HepG2 (cell line): ENCODE measurements around the gene RARG. TPM values are rescaled to one million over a fixed set of nuclear protein-coding genes. Genes with fewer than 3 reads are reported as not detected.

Experiments used
- CREBL2 ChIP-seq: sonication (generic); formaldehyde crosslinking; IDR thresholded peaks from 2 replicates; pipeline ENCODE4 v1.8.1; 2023; ENCODE audit warnings: missing genetic modification reagents, mild to moderate bottlenecking, borderline replicate concordance
- HDAC2 ChIP-seq: sonication (generic); formaldehyde crosslinking; IDR thresholded peaks from 2 replicates; pipeline ENCODE4 v1.4.0; 2020; ENCODE audit warnings: missing genetic modification reagents
- MIER3 ChIP-seq: IDR thresholded peaks from 2 replicates; pipeline ENCODE4 v1.6.1; 2016; ENCODE audit warnings: missing compliant biosample characterization, borderline replicate concordance
- MTF2 ChIP-seq: sonication (generic); formaldehyde crosslinking; IDR thresholded peaks from 2 replicates; pipeline ENCODE4 v1.5.0; 2020; ENCODE audit warnings: missing genetic modification reagents, borderline replicate concordance
- NR2F1 ChIP-seq, 2 experiments: fragments of 450-650 bp in 1 of 2; formaldehyde crosslinking in 1 of 2; IDR thresholded peaks; 2 replicates each; pipeline versions ENCODE4 v1.5.0 to v1.6.1; 2016 to 2020; ENCODE audit warnings: mild to moderate bottlenecking in 1 of 2, missing compliant biosample characterization in 1 of 2, missing genetic modification reagents in 1 of 2, moderate library complexity in 1 of 2
- SOX5 ChIP-seq: IDR thresholded peaks from 2 replicates; pipeline ENCODE4 v1.6.1; 2016; ENCODE audit warnings: borderline replicate concordance
- ZBTB26 ChIP-seq: IDR thresholded peaks from 2 replicates; pipeline ENCODE4 v1.6.1; 2016; ENCODE audit warnings: missing compliant biosample characterization, missing genetic modification reagents, borderline replicate concordance
- ZNF292 ChIP-seq: sonication (generic); formaldehyde crosslinking; IDR thresholded peaks from 2 replicates; pipeline ENCODE4 v1.8.1; 2022; ENCODE audit warnings: mild to moderate bottlenecking, low read depth, missing genetic modification reagents, borderline replicate concordance
- ZNF674 ChIP-seq: sonication (generic); formaldehyde crosslinking; IDR thresholded peaks from 2 replicates; pipeline ENCODE4 v1.5.0; 2020; ENCODE audit warnings: low read depth, mild to moderate bottlenecking, missing genetic modification reagents
- ZNF746 ChIP-seq: sonication (generic); formaldehyde crosslinking; IDR thresholded peaks from 2 replicates; pipeline ENCODE4 v1.8.0; 2022; ENCODE audit warnings: mild to moderate bottlenecking, missing genetic modification reagents
- polyA plus RNA-seq, 8 experiments: library from polyadenylated mRNA; depleted of rRNA in 3 of 8; stranded (reverse) in 7 of 8; unstranded in 1 of 8; fragments of >200 nt; fragmentation: Illumina TruSeq in 4 of 8; extraction: Trizol in 4 of 8; gene quantifications; 2 replicates each; pipeline versions ENCODE4 v1.2.1 to v1.2.3, GENCODE V29; 2011 to 2016; ENCODE audit warnings: low read depth in 4 of 8, missing spikeins in 1 of 8, mixed read lengths in 1 of 8; ENCODE audit not compliant: insufficient read depth in 1 of 8
- total RNA-seq, 5 experiments: library from RNA; depleted of rRNA; stranded (reverse); fragments of >200 nt; fragmentation: Illumina TruSeq; extraction: Trizol; gene quantifications; 2 replicates each; pipeline ENCODE4 v1.2.3, GENCODE V29; 2016; ENCODE audit warnings: low read depth in 1 of 5
- TF ChIP-seq, protein P1 (sequence below): sonication (generic); formaldehyde crosslinking; IDR thresholded peaks from 2 replicates; pipeline ENCODE4 v1.8.1; 2022; ENCODE audit warnings: low read depth, mild to moderate bottlenecking, missing genetic modification reagents
- TF ChIP-seq, protein P2 (sequence below): sonication (generic); formaldehyde crosslinking; IDR thresholded peaks from 2 replicates; pipeline ENCODE4 v1.4.0; 2020; ENCODE audit warnings: missing genetic modification reagents
- TF ChIP-seq, protein P3 (sequence below): IDR thresholded peaks from 2 replicates; pipeline ENCODE4 v1.6.1; 2016
- TF ChIP-seq, protein P4 (sequence below): IDR thresholded peaks from 2 replicates; pipeline ENCODE4 v1.6.1; 2016; ENCODE audit warnings: low read depth

The RARG gene
- total and polyA plus RNA-seq, 2 of the 13 experiments (the other 11 are each of a cell fraction or from before 2014, with no cell fraction given) = 0.77 to 1.5 TPM

GRCh38 chr12:53221203-53222080 lies 10.6 kb downstream of the RARG start (continued):
- no peak for TF ChIP-seq ZBTB26 (CRISPR knock-in tag)
- TF ChIP-seq, protein P1, sequence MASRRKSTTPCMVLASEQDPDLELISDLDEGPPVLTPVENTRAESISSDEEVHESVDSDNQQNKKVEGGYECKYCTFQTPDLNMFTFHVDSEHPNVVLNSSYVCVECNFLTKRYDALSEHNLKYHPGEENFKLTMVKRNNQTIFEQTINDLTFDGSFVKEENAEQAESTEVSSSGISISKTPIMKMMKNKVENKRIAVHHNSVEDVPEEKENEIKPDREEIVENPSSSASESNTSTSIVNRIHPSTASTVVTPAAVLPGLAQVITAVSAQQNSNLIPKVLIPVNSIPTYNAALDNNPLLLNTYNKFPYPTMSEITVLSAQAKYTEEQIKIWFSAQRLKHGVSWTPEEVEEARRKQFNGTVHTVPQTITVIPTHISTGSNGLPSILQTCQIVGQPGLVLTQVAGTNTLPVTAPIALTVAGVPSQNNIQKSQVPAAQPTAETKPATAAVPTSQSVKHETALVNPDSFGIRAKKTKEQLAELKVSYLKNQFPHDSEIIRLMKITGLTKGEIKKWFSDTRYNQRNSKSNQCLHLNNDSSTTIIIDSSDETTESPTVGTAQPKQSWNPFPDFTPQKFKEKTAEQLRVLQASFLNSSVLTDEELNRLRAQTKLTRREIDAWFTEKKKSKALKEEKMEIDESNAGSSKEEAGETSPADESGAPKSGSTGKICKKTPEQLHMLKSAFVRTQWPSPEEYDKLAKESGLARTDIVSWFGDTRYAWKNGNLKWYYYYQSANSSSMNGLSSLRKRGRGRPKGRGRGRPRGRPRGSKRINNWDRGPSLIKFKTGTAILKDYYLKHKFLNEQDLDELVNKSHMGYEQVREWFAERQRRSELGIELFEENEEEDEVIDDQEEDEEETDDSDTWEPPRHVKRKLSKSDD (CRISPR knock-in tag) = no peak
- no peak for TF ChIP-seq NR2F1 (CRISPR knock-in tag; IDR thresholded peaks at IDR 0.05)
- TF ChIP-seq MIER3 (CRISPR knock-in tag) = no peak
- TF ChIP-seq ZNF292 (CRISPR knock-in tag) = no peak
- TF ChIP-seq ZNF674 = no peak
- TF ChIP-seq, protein P2, sequence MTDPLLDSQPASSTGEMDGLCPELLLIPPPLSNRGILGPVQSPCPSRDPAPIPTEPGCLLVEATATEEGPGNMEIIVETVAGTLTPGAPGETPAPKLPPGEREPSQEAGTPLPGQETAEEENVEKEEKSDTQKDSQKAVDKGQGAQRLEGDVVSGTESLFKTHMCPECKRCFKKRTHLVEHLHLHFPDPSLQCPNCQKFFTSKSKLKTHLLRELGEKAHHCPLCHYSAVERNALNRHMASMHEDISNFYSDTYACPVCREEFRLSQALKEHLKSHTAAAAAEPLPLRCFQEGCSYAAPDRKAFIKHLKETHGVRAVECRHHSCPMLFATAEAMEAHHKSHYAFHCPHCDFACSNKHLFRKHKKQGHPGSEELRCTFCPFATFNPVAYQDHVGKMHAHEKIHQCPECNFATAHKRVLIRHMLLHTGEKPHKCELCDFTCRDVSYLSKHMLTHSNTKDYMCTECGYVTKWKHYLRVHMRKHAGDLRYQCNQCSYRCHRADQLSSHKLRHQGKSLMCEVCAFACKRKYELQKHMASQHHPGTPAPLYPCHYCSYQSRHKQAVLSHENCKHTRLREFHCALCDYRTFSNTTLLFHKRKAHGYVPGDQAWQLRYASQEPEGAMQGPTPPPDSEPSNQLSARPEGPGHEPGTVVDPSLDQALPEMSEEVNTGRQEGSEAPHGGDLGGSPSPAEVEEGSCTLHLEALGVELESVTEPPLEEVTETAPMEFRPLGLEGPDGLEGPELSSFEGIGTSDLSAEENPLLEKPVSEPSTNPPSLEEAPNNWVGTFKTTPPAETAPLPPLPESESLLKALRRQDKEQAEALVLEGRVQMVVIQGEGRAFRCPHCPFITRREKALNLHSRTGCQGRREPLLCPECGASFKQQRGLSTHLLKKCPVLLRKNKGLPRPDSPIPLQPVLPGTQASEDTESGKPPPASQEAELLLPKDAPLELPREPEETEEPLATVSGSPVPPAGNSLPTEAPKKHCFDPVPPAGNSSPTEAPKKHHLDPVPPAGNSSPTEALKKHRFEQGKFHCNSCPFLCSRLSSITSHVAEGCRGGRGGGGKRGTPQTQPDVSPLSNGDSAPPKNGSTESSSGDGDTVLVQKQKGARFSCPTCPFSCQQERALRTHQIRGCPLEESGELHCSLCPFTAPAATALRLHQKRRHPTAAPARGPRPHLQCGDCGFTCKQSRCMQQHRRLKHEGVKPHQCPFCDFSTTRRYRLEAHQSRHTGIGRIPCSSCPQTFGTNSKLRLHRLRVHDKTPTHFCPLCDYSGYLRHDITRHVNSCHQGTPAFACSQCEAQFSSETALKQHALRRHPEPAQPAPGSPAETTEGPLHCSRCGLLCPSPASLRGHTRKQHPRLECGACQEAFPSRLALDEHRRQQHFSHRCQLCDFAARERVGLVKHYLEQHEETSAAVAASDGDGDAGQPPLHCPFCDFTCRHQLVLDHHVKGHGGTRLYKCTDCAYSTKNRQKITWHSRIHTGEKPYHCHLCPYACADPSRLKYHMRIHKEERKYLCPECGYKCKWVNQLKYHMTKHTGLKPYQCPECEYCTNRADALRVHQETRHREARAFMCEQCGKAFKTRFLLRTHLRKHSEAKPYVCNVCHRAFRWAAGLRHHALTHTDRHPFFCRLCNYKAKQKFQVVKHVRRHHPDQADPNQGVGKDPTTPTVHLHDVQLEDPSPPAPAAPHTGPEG (CRISPR knock-in tag) = peak; percentile 48; the same call in 1 of the 2 replicates
- no peak for TF ChIP-seq HDAC2 (CRISPR knock-in tag)
- no peak for TF ChIP-seq MTF2
- TF ChIP-seq, protein P3, sequence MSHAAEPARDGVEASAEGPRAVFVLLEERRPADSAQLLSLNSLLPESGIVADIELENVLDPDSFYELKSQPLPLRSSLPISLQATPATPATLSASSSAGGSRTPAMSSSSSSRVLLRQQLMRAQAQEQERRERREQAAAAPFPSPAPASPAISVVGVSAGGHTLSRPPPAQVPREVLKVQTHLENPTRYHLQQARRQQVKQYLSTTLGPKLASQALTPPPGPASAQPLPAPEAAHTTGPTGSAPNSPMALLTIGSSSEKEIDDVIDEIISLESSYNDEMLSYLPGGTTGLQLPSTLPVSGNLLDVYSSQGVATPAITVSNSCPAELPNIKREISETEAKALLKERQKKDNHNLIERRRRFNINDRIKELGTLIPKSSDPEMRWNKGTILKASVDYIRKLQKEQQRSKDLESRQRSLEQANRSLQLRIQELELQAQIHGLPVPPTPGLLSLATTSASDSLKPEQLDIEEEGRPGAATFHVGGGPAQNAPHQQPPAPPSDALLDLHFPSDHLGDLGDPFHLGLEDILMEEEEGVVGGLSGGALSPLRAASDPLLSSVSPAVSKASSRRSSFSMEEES (CRISPR knock-in tag) = no peak
- TF ChIP-seq ZNF746 = peak; percentile 81
- TF ChIP-seq, protein P4, sequence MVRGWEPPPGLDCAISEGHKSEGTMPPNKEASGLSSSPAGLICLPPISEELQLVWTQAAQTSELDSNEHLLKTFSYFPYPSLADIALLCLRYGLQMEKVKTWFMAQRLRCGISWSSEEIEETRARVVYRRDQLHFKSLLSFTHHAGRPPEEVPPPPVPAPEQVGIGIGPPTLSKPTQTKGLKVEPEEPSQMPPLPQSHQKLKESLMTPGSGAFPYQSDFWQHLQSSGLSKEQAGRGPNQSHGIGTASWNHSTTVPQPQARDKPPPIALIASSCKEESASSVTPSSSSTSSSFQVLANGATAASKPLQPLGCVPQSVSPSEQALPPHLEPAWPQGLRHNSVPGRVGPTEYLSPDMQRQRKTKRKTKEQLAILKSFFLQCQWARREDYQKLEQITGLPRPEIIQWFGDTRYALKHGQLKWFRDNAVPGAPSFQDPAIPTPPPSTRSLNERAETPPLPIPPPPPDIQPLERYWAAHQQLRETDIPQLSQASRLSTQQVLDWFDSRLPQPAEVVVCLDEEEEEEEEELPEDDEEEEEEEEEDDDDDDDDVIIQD (CRISPR knock-in tag) = no peak
- no peak for TF ChIP-seq CREBL2 (CRISPR knock-in tag)
- TF ChIP-seq SOX5 = no peak
